Neural cell (in vitro differentiated cells): ENCODE results near the gene CDS1. TPM values are rescaled to one million over a fixed set of nuclear protein-coding genes. Genes with fewer than 3 reads are reported as not detected.

Experiments
- H2AFZ ChIP-seq: fragments of 200-600, 300-800 bp; sonication (generic), shearing (Covaris generic); 2 replicates; pipeline ENCODE4 v1.6.0; 2014; ENCODE audit warnings: low read depth, mild to moderate bottlenecking, antibody characterized with exemption, low read length, moderate library complexity
- H3F3A ChIP-seq: fragments of 200-600 bp; shearing (Covaris generic); 2 replicates; pipeline ENCODE4 v1.6.1; 2016; ENCODE audit warnings: mild to moderate bottlenecking, moderate library complexity, mixed read lengths, antibody characterized with exemption, low read length; ENCODE audit not compliant: insufficient read depth, poor library complexity, severe bottlenecking
- H3K27ac ChIP-seq: fragments of 200-600, 300-800 bp; sonication (generic), shearing (Covaris generic); 2 replicates; pipeline ENCODE4 v1.5.1; 2014; ENCODE audit warnings: mild to moderate bottlenecking, low read length, moderate library complexity
- H3K27me3 ChIP-seq: fragments of 300-800, 200-600 bp; sonication (generic), shearing (Covaris generic); 2 replicates; pipeline ENCODE4 v1.6.0; 2014; ENCODE audit warnings: mild to moderate bottlenecking, low read depth, low read length, moderate library complexity; ENCODE audit not compliant: insufficient read depth
- H3K36me3 ChIP-seq: fragments of 300-800, 200-600 bp; sonication (generic), shearing (Covaris generic); 2 replicates; pipeline ENCODE4 v1.5.1; 2014; ENCODE audit warnings: mild to moderate bottlenecking, antibody characterized with exemption, low read length, moderate library complexity; ENCODE audit not compliant: insufficient read depth
- H3K4me2 ChIP-seq: fragments of 300-800, 200-600 bp; sonication (generic), shearing (Covaris generic); 2 replicates; pipeline ENCODE4 v1.6.0; 2014; ENCODE audit warnings: mild to moderate bottlenecking, low read length
- H3K4me3 ChIP-seq: fragments of 300-800, 200-600 bp; sonication (generic), shearing (Covaris generic); 2 replicates; pipeline ENCODE4 v1.5.1; 2014; ENCODE audit warnings: mild to moderate bottlenecking, low read length, moderate library complexity
- H3K79me2 ChIP-seq: fragments of 200-600 bp; shearing (Covaris generic); replicated peaks from 2 replicates; pipeline ENCODE4 v1.6.0; 2014; ENCODE audit warnings: mild to moderate bottlenecking, low read length, moderate library complexity; ENCODE audit not compliant: insufficient read depth
- H3K9ac ChIP-seq: fragments of 300-800, 200-600 bp; sonication (generic), shearing (Covaris generic); 2 replicates; pipeline ENCODE4 v1.6.1; 2016; ENCODE audit warnings: mild to moderate bottlenecking, low read length, mixed read lengths
- H3K9me2 ChIP-seq: fragments of 200-600 bp; shearing (Covaris generic); 2 replicates; pipeline ENCODE4 v1.6.1; 2016; ENCODE audit warnings: mild to moderate bottlenecking, low read length, mixed read lengths; ENCODE audit not compliant: insufficient read depth
- H3K9me3 ChIP-seq: fragments of 200-600, 300-800 bp; sonication (generic), shearing (Covaris generic); 2 replicates; pipeline ENCODE4 v1.6.1; 2016; ENCODE audit warnings: mild to moderate bottlenecking, mixed run types, low read length, moderate library complexity, mixed read lengths
- H4K20me1 ChIP-seq: fragments of 200-600 bp; shearing (Covaris generic); 2 replicates; pipeline ENCODE4 v1.6.1; 2016; ENCODE audit warnings: mild to moderate bottlenecking, mixed run types; ENCODE audit not compliant: insufficient read depth
- EP300 ChIP-seq: fragments of 450-650 bp; conservative IDR thresholded peaks from 2 replicates; pipeline ENCODE4 v1.6.1; 2014; ENCODE audit warnings: antibody characterized with exemption, mild to moderate bottlenecking, moderate library complexity; ENCODE audit not compliant: poor library complexity, severe bottlenecking
- EZH2 ChIP-seq: fragments of 200-600, 300-800 bp; shearing (Covaris generic), sonication (generic); IDR thresholded peaks from 2 replicates; pipeline ENCODE4 v1.6.1; 2014; ENCODE audit warnings: antibody characterized with exemption, low read length, borderline replicate concordance, mild to moderate bottlenecking; ENCODE audit not compliant: insufficient read depth, poor library complexity, severe bottlenecking
- MXI1 ChIP-seq: fragments of 450-650 bp; conservative IDR thresholded peaks from 2 replicates; pipeline ENCODE4 v1.6.1; 2014; ENCODE audit warnings: antibody characterized with exemption, mild to moderate bottlenecking; ENCODE audit not compliant: poor library complexity, severe bottlenecking
- POLR2AphosphoS5 ChIP-seq: IDR thresholded peaks from 2 replicates; pipeline ENCODE4 v1.6.1; 2012
- RAD21 ChIP-seq: fragments of 450-650 bp; conservative IDR thresholded peaks from 2 replicates; pipeline ENCODE4 v1.6.1; 2014; ENCODE audit warnings: antibody characterized with exemption, mild to moderate bottlenecking, moderate library complexity
- REST ChIP-seq: IDR thresholded peaks from 2 replicates; pipeline ENCODE4 v1.6.1; 2012; ENCODE audit warnings: borderline replicate concordance
- SMC3 ChIP-seq: fragments of 450-650 bp; conservative IDR thresholded peaks from 2 replicates; pipeline ENCODE4 v1.6.1; 2014; ENCODE audit warnings: antibody characterized with exemption, mild to moderate bottlenecking, moderate library complexity; ENCODE audit not compliant: poor library complexity
- TAF1 ChIP-seq: IDR thresholded peaks from 2 replicates; pipeline ENCODE4 v1.6.1; 2012; ENCODE audit warnings: low read depth
- polyA plus RNA-seq: library from polyadenylated mRNA; depleted of rRNA; stranded (reverse); fragments of >200 nt; gene quantifications from 2 replicates; pipeline ENCODE4 v1.2.3, GENCODE V29; 2014
- TF ChIP-seq, protein P1 (sequence below): fragments of 450-650 bp; IDR thresholded peaks from 2 replicates; pipeline ENCODE4 v1.5.1; 2014; ENCODE audit warnings: antibody characterized with exemption, mild to moderate bottlenecking, moderate library complexity; ENCODE audit not compliant: poor library complexity, severe bottlenecking

Gene CDS1
- polyA plus RNA-seq, 1 donor from 2014 or later: 6.1 TPM

GRCh38 chr4:84569009-84569408, 13.9 kb upstream of the CDS1 start:
- TF ChIP-seq, protein P1, sequence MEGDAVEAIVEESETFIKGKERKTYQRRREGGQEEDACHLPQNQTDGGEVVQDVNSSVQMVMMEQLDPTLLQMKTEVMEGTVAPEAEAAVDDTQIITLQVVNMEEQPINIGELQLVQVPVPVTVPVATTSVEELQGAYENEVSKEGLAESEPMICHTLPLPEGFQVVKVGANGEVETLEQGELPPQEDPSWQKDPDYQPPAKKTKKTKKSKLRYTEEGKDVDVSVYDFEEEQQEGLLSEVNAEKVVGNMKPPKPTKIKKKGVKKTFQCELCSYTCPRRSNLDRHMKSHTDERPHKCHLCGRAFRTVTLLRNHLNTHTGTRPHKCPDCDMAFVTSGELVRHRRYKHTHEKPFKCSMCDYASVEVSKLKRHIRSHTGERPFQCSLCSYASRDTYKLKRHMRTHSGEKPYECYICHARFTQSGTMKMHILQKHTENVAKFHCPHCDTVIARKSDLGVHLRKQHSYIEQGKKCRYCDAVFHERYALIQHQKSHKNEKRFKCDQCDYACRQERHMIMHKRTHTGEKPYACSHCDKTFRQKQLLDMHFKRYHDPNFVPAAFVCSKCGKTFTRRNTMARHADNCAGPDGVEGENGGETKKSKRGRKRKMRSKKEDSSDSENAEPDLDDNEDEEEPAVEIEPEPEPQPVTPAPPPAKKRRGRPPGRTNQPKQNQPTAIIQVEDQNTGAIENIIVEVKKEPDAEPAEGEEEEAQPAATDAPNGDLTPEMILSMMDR: no peak
- TF ChIP-seq RAD21: no peak
- TF ChIP-seq MXI1: no peak
- no peak for TF ChIP-seq EZH2
- no peak for TF ChIP-seq POLR2AphosphoS5
- no peak for TF ChIP-seq REST
- TF ChIP-seq EP300: no peak
- TF ChIP-seq TAF1: no peak
- no peak for TF ChIP-seq SMC3
- Histone ChIP-seq H3K79me2 (no peaks in the 10 kb centered on the region), H4K20me1 (no peaks in the 10 kb centered on the region), H3K9ac (no peak overlapping the region), H3K4me2 (no peak overlapping the region), H3K36me3 (no peaks in the 10 kb centered on the region), H3K4me3 (no peak overlapping the region), H3K9me3 (no peaks in the 10 kb centered on the region), H3K9me2 (no peaks in the 10 kb centered on the region), H3K27me3 (no peaks in the 10 kb centered on the region), H3K27ac (no peak overlapping the region), H3F3A (no peaks in the 10 kb centered on the region), H2AFZ (no peak overlapping the region)

GRCh38 chr4:84573385-84574068, 9.4 kb upstream of the CDS1 start:
- Histone ChIP-seq H3K36me3 (no peaks in the 10 kb centered on the region), H3K9me3 (no peaks in the 10 kb centered on the region), H3F3A (no peaks in the 10 kb centered on the region), H3K27me3 (no peaks in the 10 kb centered on the region), H2AFZ (no peak overlapping the region), H3K9me2 (no peaks in the 10 kb centered on the region), H3K27ac (no peak overlapping the region), H4K20me1 (no peaks in the 10 kb centered on the region), H3K4me3 (no peak overlapping the region), H3K79me2 (no peaks in the 10 kb centered on the region), H3K9ac (no peak overlapping the region), H3K4me2 (no peak overlapping the region)
- no peak for TF ChIP-seq POLR2AphosphoS5
- TF ChIP-seq MXI1: no peak
- no peak for TF ChIP-seq SMC3
- TF ChIP-seq RAD21: no peak
- TF ChIP-seq TAF1: no peak
- TF ChIP-seq, protein P1: no peak
